NB4 (cell line): ENCODE measurements around the gene CYSRT1.

Experiments
- MYC ChIP-seq: IDR thresholded peaks from 2 replicates; pipeline ENCODE4 v1.6.1; 2011; ENCODE audit warnings: low read depth, low read length
- POLR2A ChIP-seq: IDR thresholded peaks from 2 replicates; pipeline ENCODE4 v1.6.1; 2011; ENCODE audit warnings: mild to moderate bottlenecking; ENCODE audit not compliant: insufficient read length; ENCODE audit errors: extremely low read depth
- TF ChIP-seq, protein P1 (sequence below): IDR thresholded peaks from 2 replicates; pipeline ENCODE4 v1.6.1; 2011; ENCODE audit warnings: low read depth, low read length

DNA sequence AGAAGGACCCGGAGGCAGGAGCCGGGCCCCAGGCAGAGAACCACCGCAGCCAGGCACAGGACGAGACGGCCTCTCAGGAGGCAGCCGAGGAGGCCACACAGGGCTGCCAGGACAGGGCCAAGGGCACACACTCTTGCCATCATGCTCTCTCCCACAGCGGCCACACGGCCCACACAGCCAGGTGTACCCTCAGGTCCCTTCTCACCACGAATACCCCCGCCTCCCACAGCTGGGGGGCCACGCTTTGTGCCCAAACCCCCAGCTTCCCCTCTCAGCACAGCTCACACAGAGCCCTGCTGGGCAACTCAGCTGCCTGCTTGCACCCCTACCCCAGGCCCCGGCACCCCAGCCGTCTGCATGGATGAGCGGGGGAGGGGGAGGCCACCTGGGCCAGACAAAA is 31.2 kb upstream of the CYSRT1 start:
- TF ChIP-seq, protein P1, sequence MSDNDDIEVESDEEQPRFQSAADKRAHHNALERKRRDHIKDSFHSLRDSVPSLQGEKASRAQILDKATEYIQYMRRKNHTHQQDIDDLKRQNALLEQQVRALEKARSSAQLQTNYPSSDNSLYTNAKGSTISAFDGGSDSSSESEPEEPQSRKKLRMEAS: no peak
- no peak for TF ChIP-seq MYC
- TF ChIP-seq POLR2A: no peak
